Measurements from ENCODE around the gene TRPM4.
"Not testable (repeated sequence)": the region's sequence is repeated elsewhere in the genome, so short reads cannot be mapped to it uniquely, and the experiment has no call there.

Gene TRPM4

DNA sequence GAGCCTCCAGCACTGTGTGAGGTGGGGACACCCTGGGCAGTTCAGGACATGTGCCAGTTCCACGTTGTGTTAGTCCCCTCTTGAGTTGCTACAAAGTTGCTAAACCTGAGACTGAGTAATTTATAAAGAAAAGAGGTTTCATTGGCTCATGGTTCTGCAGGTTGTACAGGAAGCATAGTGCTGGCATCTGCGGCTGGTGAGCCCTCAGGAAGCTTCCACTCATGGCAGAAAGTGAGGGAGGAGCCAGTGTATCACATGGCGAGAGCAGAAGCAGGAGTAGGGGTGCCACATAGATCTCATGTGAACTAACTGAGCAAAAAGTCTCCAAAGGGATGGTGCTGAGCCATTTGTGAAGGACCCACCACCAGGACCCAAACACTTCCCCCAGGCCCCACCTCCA lies 33.2 kb downstream of the TRPM4 start:
- no peak for DNase-seq (ENCODE audit: low read depth)

- no peak for DNase-seq (ENCODE audit: low read depth)
Observed at GRCh38 chr19:49193822-49194394, 36.3 kb downstream of the TRPM4 start.

DNA sequence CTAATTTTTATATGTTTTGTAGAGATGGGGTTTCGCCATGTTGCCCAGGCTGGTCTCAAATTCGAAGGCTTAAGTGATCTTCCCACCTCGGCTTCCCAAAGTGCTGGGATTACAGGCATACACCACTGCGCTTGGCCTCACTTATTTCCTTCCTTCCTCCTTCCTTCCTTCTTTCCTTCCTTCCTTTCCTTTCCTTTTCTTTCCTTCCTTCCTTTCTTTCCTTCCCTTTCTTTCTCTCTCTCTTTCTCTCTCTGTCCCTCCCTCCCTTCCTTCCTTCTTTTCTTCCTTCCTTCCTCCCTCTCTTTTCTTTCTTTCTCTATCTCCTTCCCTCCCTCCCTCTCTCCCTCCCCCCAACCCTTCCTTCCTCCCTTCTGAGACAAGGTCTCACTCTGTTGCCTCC lies 36.8 kb downstream of the TRPM4 start:
- DNase-seq (ENCODE audit: low read depth), result no peak

GRCh38 chr19:49196527-49197240 lies 39.1 kb downstream of the TRPM4 start:
- no peak for DNase-seq (ENCODE audit: low read depth)

- no peak for DNase-seq (ENCODE audit: low read depth)
Observed at GRCh38 chr19:49200238-49200862, 42.8 kb downstream of the TRPM4 start.

DNA sequence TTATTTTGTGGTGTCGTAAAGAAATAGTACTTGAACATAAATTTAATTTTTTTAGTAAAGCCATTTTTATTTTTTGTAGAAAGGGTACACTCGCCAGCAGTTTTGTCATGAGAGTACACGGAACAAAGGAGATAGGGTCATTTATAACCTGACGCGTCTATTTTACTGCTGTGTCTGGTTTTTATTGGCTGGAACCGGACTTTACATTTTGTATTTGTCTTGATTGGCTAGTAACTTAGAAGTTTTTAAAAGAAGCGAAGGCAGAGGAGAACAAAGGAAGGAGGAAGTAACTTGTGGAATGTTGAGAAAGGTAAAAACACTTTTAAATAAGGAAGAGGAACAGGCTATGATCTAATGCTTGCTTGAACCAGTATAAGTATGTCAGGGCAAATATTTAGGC lies 43.5 kb downstream of the TRPM4 start:
- no peak for DNase-seq (ENCODE audit: low read depth)

GRCh38 chr19:49205114-49205513 lies 47.5 kb downstream of the TRPM4 start:
- DNase-seq (ENCODE audit: low read depth), result no peak

GRCh38 chr19:49209502-49209901 lies 51.9 kb downstream of the TRPM4 start:
- not testable (repeated sequence) for DNase-seq (ENCODE audit: low read depth)

DNA sequence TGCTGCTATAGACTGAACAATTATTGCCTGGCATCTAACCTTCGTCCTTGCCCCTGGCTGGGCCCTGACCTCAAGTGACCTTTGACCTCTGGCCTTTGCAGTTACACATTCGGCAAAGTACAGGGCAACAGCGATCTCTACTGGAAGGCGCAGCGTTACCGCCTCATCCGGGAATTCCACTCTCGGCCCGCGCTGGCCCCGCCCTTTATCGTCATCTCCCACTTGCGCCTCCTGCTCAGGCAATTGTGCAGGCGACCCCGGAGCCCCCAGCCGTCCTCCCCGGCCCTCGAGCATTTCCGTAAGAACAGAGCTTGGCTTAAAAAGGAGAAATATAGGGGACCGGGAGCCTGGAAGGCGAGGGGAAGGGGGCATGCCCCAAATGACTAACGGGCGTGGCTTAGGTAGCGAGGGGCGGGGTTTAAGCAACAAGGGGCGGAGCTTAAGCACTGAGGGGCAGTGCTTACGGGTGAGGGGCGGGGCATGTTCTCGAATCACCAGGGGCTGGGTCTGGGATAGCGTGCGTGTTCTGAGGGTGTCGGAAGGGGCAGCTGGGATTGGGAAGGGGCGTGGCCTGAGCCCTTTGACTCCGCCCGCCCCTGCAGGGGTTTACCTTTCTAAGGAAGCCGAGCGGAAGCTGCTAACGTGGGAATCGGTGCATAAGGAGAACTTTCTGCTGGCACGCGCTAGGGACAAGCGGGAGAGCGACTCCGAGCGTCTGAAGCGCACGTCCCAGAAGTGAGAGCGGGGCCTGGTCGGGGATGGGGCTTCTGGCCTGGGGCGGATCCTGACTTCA lies 52.7 kb downstream of the TRPM4 start:
- peak; percentile 82 for DNase-seq (ENCODE audit: low read depth)

DNA sequence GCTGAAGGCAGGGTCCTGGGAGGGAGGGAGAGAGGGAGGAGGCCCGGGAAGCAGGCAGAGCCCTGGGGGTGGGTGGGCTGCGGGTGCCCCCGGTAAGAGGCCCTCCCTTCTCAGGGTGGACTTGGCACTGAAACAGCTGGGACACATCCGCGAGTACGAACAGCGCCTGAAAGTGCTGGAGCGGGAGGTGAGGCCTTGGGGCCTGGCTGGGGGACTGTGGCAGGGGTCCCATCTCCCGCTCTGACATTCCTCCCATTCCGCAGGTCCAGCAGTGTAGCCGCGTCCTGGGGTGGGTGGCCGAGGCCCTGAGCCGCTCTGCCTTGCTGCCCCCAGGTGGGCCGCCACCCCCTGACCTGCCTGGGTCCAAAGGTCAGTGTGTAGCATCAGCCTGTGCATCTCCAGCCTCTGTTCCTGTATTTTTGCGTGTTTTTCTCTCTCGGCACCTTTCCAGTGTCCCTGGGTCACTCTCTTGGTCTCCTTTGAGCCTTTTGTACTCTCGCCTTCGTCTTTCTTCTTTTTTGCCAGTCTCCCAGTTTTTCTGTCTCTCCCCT lies 53.4 kb downstream of the TRPM4 start:
- no peak for DNase-seq (ENCODE audit: low read depth)

DNA sequence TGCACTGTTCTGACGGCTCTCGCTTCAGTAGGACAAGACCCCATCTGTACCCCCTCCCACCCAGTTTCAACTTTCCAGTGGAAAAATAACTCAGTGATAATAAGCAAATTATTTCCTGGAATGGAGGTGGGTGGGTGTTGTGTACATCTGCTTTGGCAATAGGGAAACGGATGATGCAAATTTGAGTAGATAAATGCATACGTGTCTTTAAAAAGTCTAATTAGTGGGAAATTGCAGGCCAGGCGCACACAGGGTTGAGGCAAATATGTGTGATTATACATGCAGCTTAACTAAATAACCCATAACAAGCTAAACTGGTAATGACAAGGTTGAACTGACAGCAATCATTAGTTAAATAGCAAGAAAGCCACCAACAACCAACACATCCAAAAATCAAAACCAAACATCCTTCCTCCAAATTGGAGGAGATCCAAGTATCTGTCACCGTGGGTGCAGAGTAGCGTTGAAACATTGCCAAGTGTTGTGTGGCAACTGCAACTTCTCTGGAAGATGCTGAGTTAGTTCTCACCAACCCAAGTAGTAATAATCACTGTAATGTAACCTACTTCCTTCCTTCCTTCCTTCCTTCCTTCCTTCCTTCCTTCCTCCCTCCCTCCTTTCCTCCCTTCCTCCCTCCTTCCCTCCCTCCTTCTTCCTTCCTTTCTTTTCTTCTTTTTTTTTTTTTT lies 54.6 kb downstream of the TRPM4 start:
- peak; percentile 54 for DNase-seq (ENCODE audit: low read depth)

- DNase-seq (ENCODE audit: low read depth), result no peak
Observed at GRCh38 chr19:49213791-49214190, 56.2 kb downstream of the TRPM4 start.

DNA sequence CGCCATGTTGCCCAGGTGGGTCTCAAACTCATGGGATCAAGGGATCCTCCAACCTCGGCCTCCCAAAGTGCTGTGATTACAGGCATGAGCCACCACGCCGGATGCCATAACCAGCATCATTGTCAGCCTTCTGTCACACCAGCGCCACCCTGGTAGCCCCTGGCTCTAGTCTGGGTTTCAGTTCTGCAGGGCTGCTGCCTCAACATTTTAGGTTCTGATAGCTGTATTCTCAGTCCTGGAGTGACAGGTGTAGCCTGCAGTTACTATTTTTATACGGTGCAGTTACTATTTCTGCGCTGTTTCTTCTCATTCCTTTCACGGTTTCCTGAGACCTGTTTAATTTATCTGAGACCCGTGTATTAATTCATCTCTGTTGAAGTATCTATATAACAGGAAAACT lies 57.1 kb downstream of the TRPM4 start:
- no peak for DNase-seq (ENCODE audit: low read depth)

- peak; percentile 36 for DNase-seq (ENCODE audit: low read depth)
Observed at GRCh38 chr19:49216071-49216470, 58.5 kb downstream of the TRPM4 start.

DNA sequence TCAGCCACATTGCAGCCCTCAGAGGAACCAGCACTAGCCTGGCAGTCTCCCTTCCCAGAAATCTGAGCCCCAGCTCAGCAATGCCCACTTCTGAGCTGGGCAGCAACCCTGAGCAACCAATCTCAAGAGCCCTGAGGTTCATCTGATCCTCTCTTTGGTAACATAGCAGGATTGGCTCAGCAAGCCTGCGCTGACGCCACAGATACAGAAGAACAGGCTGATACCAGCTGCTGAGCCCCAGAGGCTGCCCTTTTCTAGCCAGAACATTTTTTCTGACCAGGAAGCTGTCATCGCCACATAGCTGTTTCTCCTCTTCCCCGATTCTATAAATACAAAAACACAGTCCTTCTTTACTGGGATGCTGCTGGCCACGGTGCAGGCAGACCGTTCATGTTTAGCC lies 59.8 kb downstream of the TRPM4 start:
- peak; percentile 31 for DNase-seq (ENCODE audit: low read depth)

DNA sequence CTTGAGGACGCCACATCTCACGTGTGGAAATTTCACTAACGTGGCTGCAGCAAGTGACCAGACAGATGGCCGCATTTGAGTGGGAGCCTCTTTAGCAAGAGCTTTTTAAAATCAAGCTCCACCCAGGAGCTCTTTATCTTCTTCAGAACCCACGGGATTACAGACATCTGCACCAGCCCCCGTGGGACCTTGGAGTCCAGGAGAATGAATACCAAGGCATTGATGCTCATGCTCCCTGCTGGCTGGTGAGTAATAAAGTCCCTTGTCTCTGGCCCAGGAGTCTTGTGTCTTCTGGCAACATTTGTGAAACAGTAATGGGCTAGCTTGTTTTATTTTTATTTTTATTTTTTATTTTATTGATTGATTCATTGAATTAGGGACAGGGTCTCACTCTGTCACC lies 64.4 kb downstream of the TRPM4 start:
- DNase-seq (ENCODE audit: low read depth), result no peak

DNA sequence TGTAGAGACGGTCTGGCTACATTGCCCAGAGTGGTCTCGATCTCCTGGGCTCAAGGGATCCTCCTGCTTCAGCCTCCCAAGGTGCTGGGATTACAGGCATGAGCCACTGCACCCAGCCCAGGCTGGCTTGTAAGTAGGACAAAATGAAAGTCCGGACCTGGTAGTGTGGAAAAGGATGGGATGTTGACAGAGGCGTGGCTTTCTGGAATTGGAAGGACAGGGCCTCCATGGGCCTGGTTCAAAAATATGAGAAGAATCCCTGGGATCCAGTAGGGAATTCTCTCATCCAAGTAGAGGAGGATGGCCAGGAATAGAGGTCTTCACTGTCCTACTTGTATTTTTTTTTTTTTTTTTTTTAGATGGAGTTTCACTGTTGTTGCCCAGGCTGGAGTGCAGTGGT lies 64.9 kb downstream of the TRPM4 start:
- no peak for DNase-seq (ENCODE audit: low read depth)

DNA sequence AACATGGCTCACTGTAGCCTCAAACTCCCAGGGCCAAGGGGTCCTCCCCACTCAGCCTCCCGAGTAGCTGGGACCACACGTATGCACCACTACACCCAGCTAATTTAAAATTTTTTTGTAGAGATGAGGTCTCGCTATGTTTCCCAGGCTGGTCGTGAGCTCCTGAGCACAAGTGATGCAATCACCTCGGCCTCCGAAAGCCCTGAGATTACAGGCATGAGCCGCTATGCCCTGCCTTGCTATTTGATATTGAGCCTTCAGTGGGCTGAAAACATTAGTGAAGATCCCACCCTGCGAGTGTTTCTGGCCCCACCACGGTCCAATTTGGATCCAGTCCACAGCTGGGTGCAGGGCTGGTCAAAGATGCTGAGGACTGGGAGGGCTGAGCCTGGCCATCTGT lies 65.9 kb downstream of the TRPM4 start:
- peak; percentile 13 for DNase-seq (ENCODE audit: low read depth)

GRCh38 chr19:49224441-49224840 lies 66.8 kb downstream of the TRPM4 start:
- not testable (repeated sequence) for DNase-seq (ENCODE audit: low read depth)

DNA sequence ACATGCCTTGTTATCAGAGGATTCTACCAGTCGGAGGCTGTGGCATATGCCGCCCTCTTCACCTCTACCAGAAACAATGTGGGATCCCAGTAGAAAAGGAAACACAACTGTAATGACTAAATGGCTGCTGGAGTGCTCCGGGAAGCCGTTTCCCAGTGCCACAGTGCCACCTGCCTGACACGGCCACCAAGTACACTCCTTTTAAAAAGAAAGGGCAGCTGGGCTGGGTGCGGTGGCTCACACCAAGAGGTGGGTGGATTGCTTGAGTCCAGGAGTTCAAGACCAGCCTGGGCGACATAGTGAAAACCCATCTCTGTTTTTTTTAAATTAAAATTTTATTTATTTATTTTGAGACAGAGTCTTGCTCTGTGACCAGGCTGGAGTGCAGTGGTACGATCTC lies 67.3 kb downstream of the TRPM4 start:
- DNase-seq (ENCODE audit: low read depth), result peak; percentile 29

DNA sequence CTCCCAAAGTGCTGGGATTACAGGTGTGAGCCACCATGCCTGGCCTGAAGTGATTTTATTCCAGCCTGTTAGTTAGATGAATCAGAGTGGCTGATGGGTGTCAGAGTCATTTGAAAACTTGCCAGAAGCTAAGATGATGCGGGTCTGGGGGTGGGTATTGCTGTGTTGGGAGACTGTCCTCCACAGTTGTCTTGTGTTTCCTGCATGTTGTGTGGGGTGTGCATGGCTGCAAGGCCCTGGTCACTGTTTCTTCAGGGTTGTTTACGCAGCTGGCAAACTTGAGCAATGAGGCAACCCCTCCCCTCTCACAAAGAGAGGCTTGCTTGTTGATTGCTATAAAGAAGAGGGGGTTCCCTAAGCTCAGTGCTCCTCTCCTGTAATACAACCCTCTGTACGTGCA lies 71.8 kb downstream of the TRPM4 start:
- no peak for DNase-seq (ENCODE audit: low read depth)

DNA sequence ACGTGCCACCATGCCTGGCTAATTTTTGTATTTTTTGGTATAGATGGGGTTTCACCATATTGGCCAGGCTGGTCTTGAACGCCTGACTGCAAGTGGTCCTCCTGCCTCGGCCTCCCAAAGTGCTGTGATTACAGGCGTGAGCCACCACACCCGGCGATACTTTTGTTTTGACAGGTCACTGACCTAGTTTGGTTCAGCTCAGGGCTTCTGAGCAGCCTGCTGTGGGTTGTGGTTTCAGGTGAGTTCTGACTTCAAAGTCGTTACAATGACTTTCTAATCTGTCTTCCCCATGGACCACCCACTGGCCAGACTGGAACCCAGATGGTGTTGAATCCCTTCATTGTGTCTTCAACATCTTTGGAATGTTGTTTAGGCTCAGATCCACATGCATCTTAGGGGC lies 73.8 kb downstream of the TRPM4 start:
- DNase-seq (ENCODE audit: low read depth), result no peak

Measured in amniotic epithelial cell (primary cell).